Smooth muscle cell (in vitro differentiated cells): ENCODE data around the gene PET100. TPM values are rescaled to one million over a fixed set of nuclear protein-coding genes. Genes with fewer than 3 reads are reported as not detected.

ENCODE experiments used
- DNase-seq: peaks from one replicate; lab custom pipeline; 2025; ENCODE audit not compliant: unreplicated experiment; lab: John Stamatoyannopoulos, UW
- H2AFZ ChIP-seq: fragments of 200-600 bp; sonication (generic); 2 replicates; pipeline ENCODE4 v1.6.0; 2016; ENCODE audit warnings: antibody characterized with exemption, low read depth, mild to moderate bottlenecking
- H3F3A ChIP-seq: fragments of 200-600 bp; sonication (generic); 2 replicates; pipeline ENCODE4 v1.6.0; 2017; ENCODE audit warnings: antibody characterized with exemption, low read depth
- H3K27ac ChIP-seq: fragments of 200-600 bp; sonication (generic); 2 replicates; pipeline ENCODE4 v1.5.1; 2016; ENCODE audit warnings: low read depth, mild to moderate bottlenecking
- H3K27me3 ChIP-seq: fragments of 200-600 bp; sonication (generic); 2 replicates; pipeline ENCODE4 v1.6.1; 2016; ENCODE audit warnings: low read depth, mild to moderate bottlenecking
- H3K36me3 ChIP-seq: fragments of 200-600 bp; sonication (generic); 2 replicates; pipeline ENCODE4 v1.5.1; 2016; ENCODE audit warnings: low read depth
- H3K4me1 ChIP-seq: fragments of 200-600 bp; sonication (generic); 2 replicates; pipeline ENCODE4 v1.5.1; 2016; ENCODE audit warnings: low read depth
- H3K4me2 ChIP-seq: fragments of 200-600 bp; sonication (generic); 2 replicates; pipeline ENCODE4 v1.6.0; 2016; ENCODE audit warnings: mild to moderate bottlenecking
- H3K4me3 ChIP-seq: fragments of 200-600 bp; sonication (generic); 2 replicates; pipeline ENCODE4 v1.5.1; 2016; ENCODE audit warnings: mild to moderate bottlenecking
- H3K79me2 ChIP-seq: fragments of 200-600 bp; sonication (generic); 2 replicates; pipeline ENCODE4 v1.6.0; 2016; ENCODE audit warnings: low read depth, mild to moderate bottlenecking
- H3K9ac ChIP-seq: fragments of 200-600 bp; sonication (generic); 2 replicates; pipeline ENCODE4 v1.6.0; 2016; ENCODE audit warnings: low read depth
- H3K9me3 ChIP-seq: fragments of 200-600 bp; sonication (generic); replicated peaks from 2 replicates; pipeline ENCODE4 v1.5.1; 2016; ENCODE audit warnings: low read depth
- H4K20me1 ChIP-seq: fragments of 200-600 bp; sonication (generic); 2 replicates; pipeline ENCODE4 v1.6.0; 2016; ENCODE audit warnings: low read depth
- CTCF ChIP-seq: fragments of 200-600 bp; sonication (generic); IDR thresholded peaks from 2 replicates; pipeline ENCODE4 v1.5.1; 2017; ENCODE audit warnings: borderline replicate concordance, mild to moderate bottlenecking, antibody characterized with exemption; ENCODE audit not compliant: insufficient read depth, poor library complexity, severe bottlenecking
- WGBS: methylation state at CpG from one replicate; pipeline ENCODE4 v1.1.7; 2016; ENCODE audit warnings: low lambda C conversion rate; 5-methylcytosine and 5-hydroxymethylcytosine counted together
- polyA plus RNA-seq: library from polyadenylated mRNA; unstranded; fragments of >200 nt; fragmentation: Nextera tagmentation; extraction: Ambion mirVana; gene quantifications from 2 replicates; pipeline ENCODE4 v1.2.1, GENCODE V29; 2016
- total RNA-seq: library from RNA; depleted of rRNA; stranded (reverse); fragments of >200 nt; gene quantifications from 2 replicates; pipeline ENCODE4 v1.2.3, GENCODE V29; 2014

The PET100 gene
- total and polyA plus RNA-seq, 2 experiments from 2014 or later: 22.1 to 354 TPM

- Histone ChIP-seq H4K20me1 (no peaks in the 10 kb centered on the region), H3K9me3 (no peaks in the 10 kb centered on the region), H3K4me2 (no peak overlapping the region), H3F3A (no peaks in the 10 kb centered on the region), H3K79me2 (no peaks in the 10 kb centered on the region), H3K9ac (no peak overlapping the region), H3K4me3 (no peak overlapping the region), H3K4me1 (no peaks in the 10 kb centered on the region), H3K27me3 (peaks cover 27% of the 10 kb centered on the region), H2AFZ (no peak overlapping the region), H3K27ac (no peak overlapping the region), H3K36me3 (no peaks in the 10 kb centered on the region)
- no peak for DNase-seq
- WGBS: 87% methylated on average over 4 of the region's 4 CpGs
- no peak for TF ChIP-seq CTCF
These were observed 35.5 kb downstream of the PET100 start for GRCh38 chr19:7665076-7665475.

GRCh38 chr19:7668842-7669241, 39.2 kb downstream of the PET100 start, which contains the start of gene RETN:
Gene RETN, plus strand, starts transcription at chr19:7669049. Its CDS starts 278 bp downstream, at chr19:7669327.
- TF ChIP-seq CTCF: no peak
- H3F3A ChIP-seq: no peaks in the 10 kb centered on the region
- 84% methylated on average over 9 of the region's 9 CpGs for WGBS

GRCh38 chr19:7669641-7670040, 40.0 kb downstream of the PET100 start:
- no peaks in the 10 kb centered on the region for H4K20me1 ChIP-seq
- H3K4me1 ChIP-seq: no peaks in the 10 kb centered on the region
- no peak overlapping the region for H2AFZ ChIP-seq
- DNase-seq: no peak
- H3F3A ChIP-seq: no peaks in the 10 kb centered on the region
- H3K27ac ChIP-seq: no peak overlapping the region
- 65% methylated on average over 4 of the region's 9 CpGs for WGBS
- H3K4me3 ChIP-seq: no peak overlapping the region
- no peaks in the 10 kb centered on the region for H3K36me3 ChIP-seq
- no peak overlapping the region for H3K9ac ChIP-seq
- no peaks in the 10 kb centered on the region for H3K9me3 ChIP-seq
- peaks cover 45% of the 10 kb centered on the region for H3K27me3 ChIP-seq
- TF ChIP-seq CTCF: no peak
- H3K4me2 ChIP-seq: no peak overlapping the region
- H3K79me2 ChIP-seq: no peaks in the 10 kb centered on the region

More at GRCh38 chr19:7668842-7669241, 39.2 kb downstream of the PET100 start, which contains the start of gene RETN:
- no peaks in the 10 kb centered on the region for H3K4me1 ChIP-seq
- peaks cover 45% of the 10 kb centered on the region for H3K27me3 ChIP-seq
- no peaks in the 10 kb centered on the region for H3K79me2 ChIP-seq
- H3K9ac ChIP-seq: no peak within 1 kb of the TSS
- no peaks in the 10 kb centered on the region for H4K20me1 ChIP-seq
- DNase-seq: no peak
- no peaks in the 10 kb centered on the region for H3K9me3 ChIP-seq
- no peaks in the 10 kb centered on the region for H3K36me3 ChIP-seq
- no peak within 1 kb of the TSS for H3K4me2 ChIP-seq
- H2AFZ ChIP-seq: no peak within 1 kb of the TSS
- no peak within 1 kb of the TSS for H3K4me3 ChIP-seq
- H3K27ac ChIP-seq: no peak within 1 kb of the TSS

DNA sequence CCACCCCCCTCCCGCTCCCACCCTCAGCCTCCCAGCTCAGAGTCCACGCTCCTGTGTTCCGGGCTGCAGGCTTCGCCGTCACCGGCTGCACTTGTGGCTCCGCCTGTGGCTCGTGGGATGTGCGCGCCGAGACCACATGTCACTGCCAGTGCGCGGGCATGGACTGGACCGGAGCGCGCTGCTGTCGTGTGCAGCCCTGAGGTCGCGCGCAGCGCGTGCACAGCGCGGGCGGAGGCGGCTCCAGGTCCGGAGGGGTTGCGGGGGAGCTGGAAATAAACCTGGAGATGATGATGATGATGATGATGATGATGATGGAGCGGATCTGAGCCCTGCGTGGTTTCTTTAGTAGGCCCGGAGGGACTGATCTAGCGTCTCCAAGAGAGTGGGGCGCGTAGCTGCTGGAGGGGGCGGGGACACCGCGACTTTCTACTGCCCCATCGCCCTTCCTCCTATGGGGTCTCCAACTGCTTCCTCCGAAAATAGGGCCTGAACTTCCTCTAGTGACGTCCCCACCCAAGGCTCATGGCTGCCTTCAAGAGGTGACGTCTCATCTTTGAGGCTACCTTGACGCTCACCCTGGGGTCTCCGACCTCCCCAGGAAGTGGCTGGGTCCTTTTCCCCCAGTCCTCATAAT, 40.7 kb downstream of the PET100 start:
- H2AFZ ChIP-seq: no peak overlapping the region
- no peaks in the 10 kb centered on the region for H3K9me3 ChIP-seq
- 10% methylated on average over 39 of the region's 43 CpGs for WGBS
- no peak overlapping the region for H3K9ac ChIP-seq
- H3K27ac ChIP-seq: no peak overlapping the region
- TF ChIP-seq CTCF: no peak
- H3K36me3 ChIP-seq: no peaks in the 10 kb centered on the region
- no peaks in the 10 kb centered on the region for H3K4me1 ChIP-seq
- no peaks in the 10 kb centered on the region for H3F3A ChIP-seq
- no peak for DNase-seq
- H3K4me2 ChIP-seq: peak overlapping the region; percentile 76
- H3K79me2 ChIP-seq: no peaks in the 10 kb centered on the region
- no peaks in the 10 kb centered on the region for H4K20me1 ChIP-seq
- peak overlapping the region; percentile 28 for H3K4me3 ChIP-seq
- H3K27me3 ChIP-seq: peaks cover 45% of the 10 kb centered on the region
